Left renal pelvis (tissue), 4 donors: Measurements from ENCODE around the gene CHCHD4. TPM values are rescaled to one million over a fixed set of nuclear protein-coding genes. Genes with fewer than 3 reads are reported as not detected.

Experiments used
- DNase-seq, 4 donors: peaks; one replicate each; pipeline ENCODE4 v3.0.0-alpha.2; 2013; ENCODE audit warnings: low read depth in 4 of 4, low spot score in 3 of 4
- polyA plus RNA-seq, 4 donors: library from polyadenylated mRNA; unstranded; fragments of 120-200 nt; gene quantifications; one replicate each; pipeline ENCODE4 v1.2.1, GENCODE V29; 2013; ENCODE audit not compliant: insufficient read length in 4 of 4

CHCHD4 gene
- 10 to 100 TPM; 13.6 to 19.7 (median 18.5) TPM for polyA plus RNA-seq

GRCh38 chr3:14124615-14125192 lies at the start of gene CHCHD4, which contains the start of gene TMEM43:
Gene CHCHD4, minus strand, starts transcription at chr3:14124870. Its CDS starts 194 bp downstream, at chr3:14124676.
Gene TMEM43, plus strand, starts transcription at chr3:14125052. Its CDS starts 142 bp downstream, at chr3:14125194.
- peak; percentile 97 to 98 (median 98) for DNase-seq

- no peak for DNase-seq
These were observed 47.8 kb upstream of the CHCHD4 start for GRCh38 chr3:14172496-14172895.

GRCh38 chr3:14170531-14171159 lies 46.0 kb upstream of the CHCHD4 start:
- no peak for DNase-seq

GRCh38 chr3:14169871-14170270 lies 45.2 kb upstream of the CHCHD4 start:
- DNase-seq: no peak

GRCh38 chr3:14169435-14169834 lies 44.8 kb upstream of the CHCHD4 start:
- no peak for DNase-seq

- DNase-seq: no peak
These were observed 42.4 kb upstream of the CHCHD4 start for GRCh38 chr3:14166877-14167603.

- DNase-seq: no peak
These were observed 37.5 kb upstream of the CHCHD4 start for GRCh38 chr3:14162178-14162577.

GRCh38 chr3:14161282-14161681 lies 36.6 kb upstream of the CHCHD4 start:
- no peak for DNase-seq

GRCh38 chr3:14159426-14159825 lies 34.8 kb upstream of the CHCHD4 start:
- no peak for DNase-seq

GRCh38 chr3:14158370-14158769 lies 33.7 kb upstream of the CHCHD4 start:
- DNase-seq: no peak

- no peak for DNase-seq
These were observed 33.3 kb upstream of the CHCHD4 start for GRCh38 chr3:14157951-14158350.

GRCh38 chr3:14156843-14157561 lies 32.3 kb upstream of the CHCHD4 start:
- DNase-seq: no peak

- no peak for DNase-seq
These were observed 31.5 kb upstream of the CHCHD4 start for GRCh38 chr3:14156201-14156600.

GRCh38 chr3:14154895-14155440 lies 30.3 kb upstream of the CHCHD4 start:
- no peak for DNase-seq

GRCh38 chr3:14154276-14154675 lies 29.6 kb upstream of the CHCHD4 start:
- DNase-seq: no peak

GRCh38 chr3:14153663-14154062 lies 29.0 kb upstream of the CHCHD4 start:
- no peak for DNase-seq

- no peak for DNase-seq
These were observed 28.3 kb upstream of the CHCHD4 start for GRCh38 chr3:14152963-14153355.

GRCh38 chr3:14152233-14152962 lies 27.7 kb upstream of the CHCHD4 start:
- no peak for DNase-seq

- DNase-seq: no peak
These were observed 26.9 kb upstream of the CHCHD4 start for GRCh38 chr3:14151471-14152083.
